GM06990 (cell line): ENCODE data around the gene CCDC86.

Experiments used
- DNase-seq: peaks from one replicate; pipeline ENCODE4 v3.0.0-alpha.2; 2011; ENCODE audit not compliant: insufficient read length; ENCODE audit errors: extremely low read depth
- H3K27me3 ChIP-seq: replicated peaks from 2 replicates; pipeline ENCODE4 v1.6.0; 2011; ENCODE audit warnings: low read length; ENCODE audit not compliant: control insufficient read depth, insufficient read depth
- H3K36me3 ChIP-seq: 2 replicates; pipeline ENCODE4 v1.5.1; 2011; ENCODE audit warnings: low read length; ENCODE audit not compliant: control insufficient read depth, insufficient read depth
- H3K4me3 ChIP-seq: replicated peaks from 2 replicates; pipeline ENCODE4 v1.5.1; 2011; ENCODE audit warnings: low read depth, mild to moderate bottlenecking, control low read depth, low read length
- CTCF ChIP-seq: IDR thresholded peaks from 2 replicates; pipeline ENCODE4 v1.5.1; 2011; ENCODE audit warnings: low read length, control low read depth, mild to moderate bottlenecking, inconsistent platforms; ENCODE audit not compliant: insufficient read depth, poor library complexity, severe bottlenecking

The CCDC86 gene

GRCh38 chr11:60825118-60825517 is 16.8 kb upstream of the CCDC86 start:
- H3K36me3 ChIP-seq: no peaks in the 10 kb centered on the region
- H3K27me3 ChIP-seq: no peaks in the 10 kb centered on the region
- TF ChIP-seq CTCF: no peak

GRCh38 chr11:60825790-60826189 is 16.1 kb upstream of the CCDC86 start:
- no peak for TF ChIP-seq CTCF
- no peaks in the 10 kb centered on the region for H3K27me3 ChIP-seq
- no peak for DNase-seq
- H3K4me3 ChIP-seq: no peak overlapping the region
- H3K36me3 ChIP-seq: no peaks in the 10 kb centered on the region

More at GRCh38 chr11:60825118-60825517, 16.8 kb upstream of the CCDC86 start:
- DNase-seq: no peak
- no peak overlapping the region for H3K4me3 ChIP-seq

GRCh38 chr11:60830478-60831142 is 11.3 kb upstream of the CCDC86 start:
- TF ChIP-seq CTCF: no peak
- no peaks in the 10 kb centered on the region for H3K36me3 ChIP-seq
- DNase-seq: no peak
- no peaks in the 10 kb centered on the region for H3K27me3 ChIP-seq
- no peak overlapping the region for H3K4me3 ChIP-seq

- Histone ChIP-seq H3K4me3 (no peak overlapping the region), H3K36me3 (no peaks in the 10 kb centered on the region), H3K27me3 (no peaks in the 10 kb centered on the region)
- peak; percentile 88 for TF ChIP-seq CTCF
- DNase-seq: peak; percentile 39
Observed at GRCh38 chr11:60831143-60831500, 10.8 kb upstream of the CCDC86 start.

- DNase-seq: no peak
- no peak overlapping the region for H3K4me3 ChIP-seq
- H3K36me3 ChIP-seq: no peaks in the 10 kb centered on the region
- TF ChIP-seq CTCF: no peak
- no peaks in the 10 kb centered on the region for H3K27me3 ChIP-seq
Observed at GRCh38 chr11:60831501-60832079, 10.3 kb upstream of the CCDC86 start.
